Esophagus muscularis mucosa (tissue), 4 donors: ENCODE data around the gene ZDHHC13. TPM values are rescaled to one million over a fixed set of nuclear protein-coding genes. Genes with fewer than 3 reads are reported as not detected.
A peak's percentile ranks its signal among the peaks of the same experiment; 100 is the strongest.

Experiments
- DNase-seq: peaks from one replicate; pipeline ENCODE4 v3.0.0-alpha.2; 2017; ENCODE audit errors: extremely low spot score
- H3K27ac ChIP-seq, 4 donors: fragments of 200-600 bp; sonication (generic); replicated peaks in 1 of 4; 1 replicate in 3 of 4; 2 replicates in 1 of 4; pipeline ENCODE4 v1.5.1; 2016 to 2019; ENCODE audit warnings: mild to moderate bottlenecking in 1 of 4
- H3K27me3 ChIP-seq, 4 donors: fragments of 200-600 bp; sonication (generic); one replicate each; pipeline versions ENCODE4 v1.5.1 to v1.6.0; 2016 to 2019
- H3K36me3 ChIP-seq, 4 donors: fragments of 200-600 bp; sonication (generic); one replicate each; pipeline ENCODE4 v1.5.1; 2016 to 2019
- H3K4me1 ChIP-seq, 4 donors: fragments of 200-600 bp; sonication (generic); one replicate each; pipeline ENCODE4 v1.5.1; 2016 to 2019
- H3K4me3 ChIP-seq, 4 donors: fragments of 200-600 bp; sonication (generic); 1 replicate in 2 of 4; 2 replicates in 2 of 4; pipeline ENCODE4 v1.5.1; 2016 to 2019; ENCODE audit warnings: mild to moderate bottlenecking in 4 of 4, moderate library complexity in 1 of 4
- H3K9me3 ChIP-seq, 4 donors: fragments of 200-600 bp; sonication (generic); 1 replicate in 3 of 4; 2 replicates in 1 of 4; pipeline ENCODE4 v1.5.1; 2016 to 2019
- EP300 ChIP-seq: sonication (generic); formaldehyde crosslinking; IDR thresholded peaks from one replicate; pipeline ENCODE4 v1.6.1; 2017; ENCODE audit warnings: antibody characterized with exemption
- POLR2A ChIP-seq: fragments of 450-650 bp; IDR thresholded peaks from one replicate; pipeline ENCODE4 v1.6.1; 2017; ENCODE audit warnings: antibody characterized with exemption, moderate library complexity, mild to moderate bottlenecking, low read depth
- POLR2AphosphoS5 ChIP-seq, 2 donors: sonication (generic); formaldehyde crosslinking; IDR thresholded peaks; one replicate each; pipeline ENCODE4 v1.6.1; 2017; ENCODE audit warnings: antibody characterized with exemption in 2 of 2
- WGBS: methylation state at CpG from one replicate; pipeline ENCODE4 v1.1.5; 2018; 5-methylcytosine and 5-hydroxymethylcytosine counted together
- intact Hi-C: fragments of 100-400 bp; cut with DNase I; formaldehyde crosslinking; loops from one replicate; pipeline ENCODE4 v1.15.1; 2023
- total RNA-seq, 4 donors: library from RNA; depleted of rRNA; stranded (reverse); fragments of >200 nt; gene quantifications; one replicate each; pipeline versions ENCODE4 v1.1.0 to v1.2.1, GENCODE V29; 2016
- TF ChIP-seq, protein P1 (sequence below), 3 experiments: fragments of 200-600 bp in 2 of 3; fragments of 450-650 bp in 1 of 3; sonication (generic) in 2 of 3; IDR thresholded peaks; one replicate each; pipeline ENCODE4 v1.5.1; 2017 to 2019; ENCODE audit warnings: antibody characterized with exemption in 3 of 3, mild to moderate bottlenecking in 2 of 3, moderate library complexity in 1 of 3

ZDHHC13 gene
- total RNA-seq, 4 donors from 2014 or later: 4.1 to 5.5 (median 4.9) TPM

DNA sequence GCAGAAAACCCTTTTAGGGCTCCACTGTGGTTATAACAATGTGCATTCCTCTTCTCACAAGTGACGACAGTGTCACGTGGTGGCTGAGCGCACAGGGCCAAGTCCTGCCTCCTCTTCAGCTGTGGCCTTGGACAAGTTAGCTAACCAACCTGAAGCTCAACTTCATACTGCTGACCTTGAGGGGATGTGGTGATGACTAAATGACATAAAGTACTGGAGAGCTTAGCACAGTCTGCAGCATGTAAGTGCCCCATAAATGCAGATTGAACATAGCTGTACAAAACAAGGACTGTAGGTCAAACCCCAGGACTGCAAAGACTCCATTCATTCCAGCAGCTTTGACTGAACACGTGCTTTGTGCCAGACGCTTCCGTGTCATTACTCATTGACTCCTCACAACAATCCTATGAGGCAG lies 36.4 kb upstream of the ZDHHC13 start:
- WGBS: 87% methylated on average over 6 of the region's 6 CpGs
- Histone ChIP-seq H3K36me3 (no peaks in the 10 kb centered on the region), H3K9me3 (no peaks in the 10 kb centered on the region), H3K27me3 (peaks cover 0 to 4% (median 0%) of the 10 kb centered on the region in 4 donors), H3K4me1 (no peaks in the 10 kb centered on the region), H3K4me3 (no peak overlapping the region), H3K27ac (no peak overlapping the region)
- intact Hi-C loops: no loop called here
- TF ChIP-seq EP300 (no peak), POLR2AphosphoS5 (IDR thresholded peaks at IDR 0.05) (no peak), POLR2A (no peak)
- TF ChIP-seq, protein P1, sequence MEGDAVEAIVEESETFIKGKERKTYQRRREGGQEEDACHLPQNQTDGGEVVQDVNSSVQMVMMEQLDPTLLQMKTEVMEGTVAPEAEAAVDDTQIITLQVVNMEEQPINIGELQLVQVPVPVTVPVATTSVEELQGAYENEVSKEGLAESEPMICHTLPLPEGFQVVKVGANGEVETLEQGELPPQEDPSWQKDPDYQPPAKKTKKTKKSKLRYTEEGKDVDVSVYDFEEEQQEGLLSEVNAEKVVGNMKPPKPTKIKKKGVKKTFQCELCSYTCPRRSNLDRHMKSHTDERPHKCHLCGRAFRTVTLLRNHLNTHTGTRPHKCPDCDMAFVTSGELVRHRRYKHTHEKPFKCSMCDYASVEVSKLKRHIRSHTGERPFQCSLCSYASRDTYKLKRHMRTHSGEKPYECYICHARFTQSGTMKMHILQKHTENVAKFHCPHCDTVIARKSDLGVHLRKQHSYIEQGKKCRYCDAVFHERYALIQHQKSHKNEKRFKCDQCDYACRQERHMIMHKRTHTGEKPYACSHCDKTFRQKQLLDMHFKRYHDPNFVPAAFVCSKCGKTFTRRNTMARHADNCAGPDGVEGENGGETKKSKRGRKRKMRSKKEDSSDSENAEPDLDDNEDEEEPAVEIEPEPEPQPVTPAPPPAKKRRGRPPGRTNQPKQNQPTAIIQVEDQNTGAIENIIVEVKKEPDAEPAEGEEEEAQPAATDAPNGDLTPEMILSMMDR (IDR thresholded peaks at IDR 0.05): no peak
- peak; percentile 78 for DNase-seq

DNA sequence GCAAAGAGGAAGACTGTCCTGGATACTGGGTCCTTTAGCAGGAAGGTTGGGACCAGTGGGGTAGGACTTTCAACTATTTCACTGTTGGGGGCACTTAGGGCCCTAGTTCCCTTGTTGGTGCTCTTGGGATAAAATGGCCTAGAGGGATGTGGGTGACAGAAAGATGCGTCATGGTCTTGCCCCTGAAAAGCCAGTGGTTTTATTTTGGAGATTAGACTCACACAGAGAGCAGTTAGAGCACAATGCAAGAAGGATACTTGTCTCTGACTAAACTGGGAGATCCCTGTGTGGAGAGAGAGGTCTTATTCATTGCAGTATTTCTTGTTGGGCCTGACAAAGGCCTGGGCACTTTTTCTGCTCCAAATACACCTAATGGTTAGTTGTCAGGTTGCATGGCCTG lies 33.8 kb upstream of the ZDHHC13 start:
- WGBS: 90% methylated on average over 1 of the region's 1 CpG
- no peaks in the 10 kb centered on the region for H3K36me3 ChIP-seq
- no peaks in the 10 kb centered on the region for H3K4me1 ChIP-seq
- no peak overlapping the region for H3K4me3 ChIP-seq
- no peak overlapping the region for H3K27ac ChIP-seq
- DNase-seq: no peak
- H3K9me3 ChIP-seq: no peaks in the 10 kb centered on the region
- TF ChIP-seq, protein P1 (IDR thresholded peaks at IDR 0.05): no peak
- TF ChIP-seq POLR2A (no peak), POLR2AphosphoS5 (IDR thresholded peaks at IDR 0.05) (no peak), EP300 (no peak)
- intact Hi-C loops: no loop called here
- no peaks in the 10 kb centered on the region for H3K27me3 ChIP-seq

DNA sequence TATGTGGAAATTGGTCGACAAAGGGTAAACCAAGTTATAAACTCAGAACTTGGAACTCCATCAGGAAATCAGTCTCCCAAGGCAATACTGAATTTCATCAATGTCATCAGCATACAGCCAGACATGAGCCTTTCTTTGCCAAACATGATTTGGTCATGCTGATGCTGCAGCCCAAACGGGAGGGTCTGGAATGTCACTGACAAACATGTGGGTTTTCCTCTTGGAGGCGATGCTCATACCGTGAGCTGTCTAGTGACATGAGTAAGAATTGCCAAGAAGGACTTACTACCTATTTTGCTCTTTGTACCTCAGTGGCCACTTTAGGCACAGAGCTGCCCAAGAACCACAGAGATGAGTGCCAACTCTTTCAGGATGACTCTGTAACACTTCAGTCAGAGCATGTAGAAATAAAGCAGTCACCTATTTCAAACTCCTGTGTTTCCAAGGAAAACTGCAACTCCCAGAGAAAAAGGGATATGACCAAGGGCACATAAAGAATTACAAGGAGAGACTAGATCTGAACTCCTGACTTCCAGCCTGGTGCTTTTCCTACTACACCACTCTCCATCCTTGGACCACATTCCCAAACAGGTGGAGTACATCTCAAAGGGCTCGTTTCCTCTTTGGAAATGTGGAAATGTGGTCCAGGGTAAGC lies 32.2 kb upstream of the ZDHHC13 start:
- no peak for TF ChIP-seq EP300
- TF ChIP-seq, protein P1 (IDR thresholded peaks at IDR 0.05): no peak
- no peak for TF ChIP-seq POLR2A
- no peak for TF ChIP-seq POLR2AphosphoS5 (IDR thresholded peaks at IDR 0.05)
- Histone ChIP-seq H3K27me3 (no peaks in the 10 kb centered on the region), H3K4me1 (no peaks in the 10 kb centered on the region), H3K9me3 (no peaks in the 10 kb centered on the region), H3K27ac (no peak overlapping the region), H3K4me3 (no peak overlapping the region), H3K36me3 (no peaks in the 10 kb centered on the region)
- DNase-seq: peak; percentile 72
- intact Hi-C loops: no loop called here
- 61% methylated on average over 5 of the region's 5 CpGs for WGBS

DNA sequence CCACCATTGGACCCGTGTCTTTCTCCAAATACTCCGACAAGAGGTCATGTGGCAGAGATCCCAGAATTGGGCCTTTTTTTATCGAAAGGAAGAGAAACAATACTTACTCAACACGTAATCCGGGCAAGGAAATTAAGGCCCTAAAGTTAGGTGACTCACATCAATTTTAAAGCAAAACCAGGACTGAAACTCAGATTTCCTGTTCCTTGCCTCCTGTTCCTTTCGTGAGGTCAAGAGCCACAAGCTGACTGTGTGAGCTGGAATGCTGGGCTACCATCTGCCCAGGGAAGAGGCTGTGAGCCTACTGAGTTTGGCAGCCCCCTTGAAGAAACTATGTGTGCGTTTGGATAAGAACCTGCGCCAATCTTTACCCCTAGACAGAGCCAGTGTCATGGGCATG lies 29.3 kb upstream of the ZDHHC13 start:
- no peak for TF ChIP-seq POLR2A
- H3K27me3 ChIP-seq: no peaks in the 10 kb centered on the region
- no peak overlapping the region for H3K27ac ChIP-seq
- no peak overlapping the region for H3K4me3 ChIP-seq
- 85% methylated on average over 8 of the region's 8 CpGs for WGBS
- no peak for DNase-seq
- H3K9me3 ChIP-seq: no peaks in the 10 kb centered on the region
- no peaks in the 10 kb centered on the region for H3K36me3 ChIP-seq
- intact Hi-C loops: no loop called here
- H3K4me1 ChIP-seq: no peaks in the 10 kb centered on the region

- no peak for DNase-seq
- intact Hi-C loops: no loop called here
- Histone ChIP-seq H3K4me3 (no peak overlapping the region), H3K4me1 (no peaks in the 10 kb centered on the region), H3K27me3 (peaks cover 0 to 6% (median 0%) of the 10 kb centered on the region in 4 donors), H3K27ac (no peak overlapping the region), H3K36me3 (no peaks in the 10 kb centered on the region), H3K9me3 (no peaks in the 10 kb centered on the region)
- TF ChIP-seq EP300 (no peak), POLR2A (no peak), POLR2AphosphoS5 (IDR thresholded peaks at IDR 0.05) (no peak)
- TF ChIP-seq, protein P1 (IDR thresholded peaks at IDR 0.05): no peak
- WGBS: 84% methylated on average over 4 of the region's 4 CpGs
Observed at GRCh38 chr11:19088791-19089190, 28.2 kb upstream of the ZDHHC13 start.
